WTC11 (cell line): ENCODE measurements around the gene LAMTOR2.

Experiments
- CTCF ChIP-seq: fragments of 200-600 bp; IDR thresholded peaks from 2 replicates; pipeline ENCODE4 v1.8.0; 2022; ENCODE audit warnings: antibody characterized with exemption
- GABPB1 ChIP-seq: sonication (generic); formaldehyde crosslinking; IDR thresholded peaks from 2 replicates; pipeline ENCODE4 v1.8.1; 2023; ENCODE audit warnings: mild to moderate bottlenecking, missing genetic modification reagents

GRCh38 chr1:156045076-156045475 is 9.5 kb upstream of the LAMTOR2 start:
- TF ChIP-seq CTCF: no peak
- no peak for TF ChIP-seq GABPB1 (CRISPR knock-in tag)
